Sciatic nerve (tissue), 2 donors: Measurements from ENCODE around the gene TXN. TPM values are rescaled to one million over a fixed set of nuclear protein-coding genes. Genes with fewer than 3 reads are reported as not detected.
A peak's percentile ranks its signal among the peaks of the same experiment; 100 is the strongest.
"Not testable (repeated sequence)": the region's sequence is repeated elsewhere in the genome, so short reads cannot be mapped to it uniquely, and the experiment has no call there.

Source experiments
- ATAC-seq: fragments of 200-7000 bp; cut with Tn5 transposase; one replicate; pipeline ENCODE4 v1.9.1; 2020; ENCODE audit warnings: mild to moderate bottlenecking, moderate library complexity
- DNase-seq: peaks from one replicate; pipeline ENCODE4 v3.0.0-alpha.2; 2020; ENCODE audit warnings: low spot score
- intact Hi-C: fragments of 100-400 bp; cut with DNase I; formaldehyde crosslinking; loops from one replicate; pipeline ENCODE4 v1.14.2; 2022
- total RNA-seq: library from RNA; stranded (reverse); fragmentation: NEBNext Ultra II Directional; extraction: Animal tissue kit (Norgen Biotek cat#: 25700); gene quantifications from one replicate; pipeline ENCODE4 v1.2.1, GENCODE V29; 2021
- donor health status: DM: no; HTN: no; CAD: no.
- donor health status: DM: no; HTN: no; CAD: no.

The TXN gene
- total RNA-seq, 1 donor from 2014 or later, result 144 TPM

GRCh38 chr9:110220809-110221208 lies 35.5 kb downstream of the TXN start:
- intact Hi-C loops, result no loop called here
- no peak for DNase-seq
- no peak for ATAC-seq

GRCh38 chr9:110217656-110218099 lies 38.6 kb downstream of the TXN start:
- intact Hi-C loops, result no loop called here
- DNase-seq, result no peak
- no peak for ATAC-seq

GRCh38 chr9:110214586-110215355 lies 41.5 kb downstream of the TXN start:
- ATAC-seq (no peak), DNase-seq (no peak)
- intact Hi-C loops, result no loop called here

GRCh38 chr9:110214090-110214489 lies 42.2 kb downstream of the TXN start:
- DNase-seq, result no peak
- intact Hi-C loops, result no loop called here
- ATAC-seq, result no peak

- intact Hi-C loops, result no loop called here
- ATAC-seq (no peak), DNase-seq (no peak)
Measured at GRCh38 chr9:110213413-110214044, 42.8 kb downstream of the TXN start.

- intact Hi-C loops, result no loop called here
- DNase-seq (no peak), ATAC-seq (no peak)
Measured at GRCh38 chr9:110208031-110208430, 48.3 kb downstream of the TXN start, which contains the start of gene C9orf152. TSS of gene C9orf152 (minus strand) at chr9:110208159. CDS start at chr9:110207579, 580 bp downstream.

- DNase-seq (no peak), ATAC-seq (no peak)
- intact Hi-C loops, result no loop called here
Measured at GRCh38 chr9:110207071-110207641, 49.2 kb downstream of the TXN start.

GRCh38 chr9:110206389-110206788 lies 49.9 kb downstream of the TXN start:
- intact Hi-C loops, result no loop called here
- DNase-seq, result no peak
- ATAC-seq, result no peak

GRCh38 chr9:110205612-110206011 lies 50.7 kb downstream of the TXN start:
- intact Hi-C loops, DNase-seq, ATAC-seq: not testable (repeated sequence)

GRCh38 chr9:110202232-110202631 lies 54.1 kb downstream of the TXN start:
- ATAC-seq (no peak), DNase-seq (no peak)
- intact Hi-C loops, result no loop called here

GRCh38 chr9:110199643-110200042 lies 56.7 kb downstream of the TXN start:
- DNase-seq, result no peak
- ATAC-seq, result no peak
- intact Hi-C loops, result no loop called here

- intact Hi-C loops, result no loop called here
- DNase-seq (peak; percentile 45), ATAC-seq (no peak)
Measured at GRCh38 chr9:110198357-110198756, 58.0 kb downstream of the TXN start.

GRCh38 chr9:110197330-110198187 lies 58.7 kb downstream of the TXN start:
- peak; percentile 46 for DNase-seq
- ATAC-seq, result peak; percentile 59
- intact Hi-C loops, result no loop called here

- intact Hi-C loops, DNase-seq, ATAC-seq: not testable (repeated sequence)
Measured at GRCh38 chr9:110196084-110196499, 60.2 kb downstream of the TXN start.

Other genes with a start within 250 kb of the TXN start
- gene C9orf152, start 48.3 kb downstream of the TXN start, total RNA-seq, result not detected
- not detected for gene TXNDC8, start 81.4 kb upstream of the TXN start, total RNA-seq